ENCODE results near the gene ENO3.

ENO3 gene

GRCh38 chr17:4973256-4974114 lies 22.6 kb downstream of the ENO3 start:
- no peak for DNase-seq (ENCODE audit: low read depth)

GRCh38 chr17:4974115-4974670 lies 23.3 kb downstream of the ENO3 start:
- no peak for DNase-seq (ENCODE audit: low read depth)

- DNase-seq (ENCODE audit: low read depth), result no peak
Observed at GRCh38 chr17:4978726-4979125, 27.8 kb downstream of the ENO3 start.

GRCh38 chr17:4980644-4981216 lies 29.8 kb downstream of the ENO3 start:
- DNase-seq (ENCODE audit: low read depth), result no peak

GRCh38 chr17:4982305-4982704 lies 31.4 kb downstream of the ENO3 start:
- DNase-seq (ENCODE audit: low read depth), result no peak

GRCh38 chr17:4986403-4986802 lies 35.5 kb downstream of the ENO3 start:
- DNase-seq (ENCODE audit: low read depth), result no peak

GRCh38 chr17:4986951-4987766 lies 36.2 kb downstream of the ENO3 start, which contains the start of gene CAMTA2:
TSS of gene CAMTA2 (minus strand) at chr17:4987675. CDS start at chr17:4986222, 1,453 bp downstream.
- DNase-seq (ENCODE audit: low read depth), result peak; percentile 78

- no peak for DNase-seq (ENCODE audit: low read depth)
Observed at GRCh38 chr17:4987767-4988567, 37.0 kb downstream of the ENO3 start.

GRCh38 chr17:4994081-4994595 lies 43.2 kb downstream of the ENO3 start:
- no peak for DNase-seq (ENCODE audit: low read depth)

GRCh38 chr17:4997302-4998026 lies 46.5 kb downstream of the ENO3 start, which contains the start of the genes INCA1 and KIF1C:
TSS of gene INCA1 (minus strand) at chr17:4997522. CDS start at chr17:4994437, 3,085 bp downstream.
TSS of gene KIF1C (plus strand) at chr17:4997950. CDS start at chr17:5000247, 2,297 bp downstream.
- peak; percentile 80 for DNase-seq (ENCODE audit: low read depth)

GRCh38 chr17:4998027-4998731 lies 47.3 kb downstream of the ENO3 start:
- DNase-seq (ENCODE audit: low read depth), result no peak

GRCh38 chr17:4998732-4999429 lies 48.0 kb downstream of the ENO3 start:
- DNase-seq (ENCODE audit: low read depth), result no peak

- no peak for DNase-seq (ENCODE audit: low read depth)
Observed at GRCh38 chr17:4999430-5000093, 48.6 kb downstream of the ENO3 start.

GRCh38 chr17:5000237-5000639 lies 49.3 kb downstream of the ENO3 start:
- no peak for DNase-seq (ENCODE audit: low read depth)

- no peak for DNase-seq (ENCODE audit: low read depth)
Observed at GRCh38 chr17:5002121-5002788, 51.3 kb downstream of the ENO3 start.

GRCh38 chr17:5003214-5003867 lies 52.4 kb downstream of the ENO3 start:
- no peak for DNase-seq (ENCODE audit: low read depth)
